ENCODE measurements around the gene EIF2S1.

The EIF2S1 gene

GRCh38 chr14:67417633-67418032 lies 57.5 kb downstream of the EIF2S1 start:
- H3K4me3 Mint-ChIP-seq, result no peak overlapping the region
- H3K36me3 Mint-ChIP-seq (ENCODE audit: low read depth), result no peaks in the 10 kb centered on the region
- peaks cover 9% of the 10 kb centered on the region for H3K27me3 Mint-ChIP-seq (ENCODE audit: low read depth)
- H3K4me1 Mint-ChIP-seq, result no peaks in the 10 kb centered on the region
- no peak overlapping the region for H3K27ac Mint-ChIP-seq
- TF ChIP-seq, protein P1, sequence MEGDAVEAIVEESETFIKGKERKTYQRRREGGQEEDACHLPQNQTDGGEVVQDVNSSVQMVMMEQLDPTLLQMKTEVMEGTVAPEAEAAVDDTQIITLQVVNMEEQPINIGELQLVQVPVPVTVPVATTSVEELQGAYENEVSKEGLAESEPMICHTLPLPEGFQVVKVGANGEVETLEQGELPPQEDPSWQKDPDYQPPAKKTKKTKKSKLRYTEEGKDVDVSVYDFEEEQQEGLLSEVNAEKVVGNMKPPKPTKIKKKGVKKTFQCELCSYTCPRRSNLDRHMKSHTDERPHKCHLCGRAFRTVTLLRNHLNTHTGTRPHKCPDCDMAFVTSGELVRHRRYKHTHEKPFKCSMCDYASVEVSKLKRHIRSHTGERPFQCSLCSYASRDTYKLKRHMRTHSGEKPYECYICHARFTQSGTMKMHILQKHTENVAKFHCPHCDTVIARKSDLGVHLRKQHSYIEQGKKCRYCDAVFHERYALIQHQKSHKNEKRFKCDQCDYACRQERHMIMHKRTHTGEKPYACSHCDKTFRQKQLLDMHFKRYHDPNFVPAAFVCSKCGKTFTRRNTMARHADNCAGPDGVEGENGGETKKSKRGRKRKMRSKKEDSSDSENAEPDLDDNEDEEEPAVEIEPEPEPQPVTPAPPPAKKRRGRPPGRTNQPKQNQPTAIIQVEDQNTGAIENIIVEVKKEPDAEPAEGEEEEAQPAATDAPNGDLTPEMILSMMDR (IDR thresholded peaks at IDR 0.05; ENCODE audit: unreplicated experiment in 3 of 3), result no peak
- no peaks in the 10 kb centered on the region for H3K9me3 Mint-ChIP-seq

DNA sequence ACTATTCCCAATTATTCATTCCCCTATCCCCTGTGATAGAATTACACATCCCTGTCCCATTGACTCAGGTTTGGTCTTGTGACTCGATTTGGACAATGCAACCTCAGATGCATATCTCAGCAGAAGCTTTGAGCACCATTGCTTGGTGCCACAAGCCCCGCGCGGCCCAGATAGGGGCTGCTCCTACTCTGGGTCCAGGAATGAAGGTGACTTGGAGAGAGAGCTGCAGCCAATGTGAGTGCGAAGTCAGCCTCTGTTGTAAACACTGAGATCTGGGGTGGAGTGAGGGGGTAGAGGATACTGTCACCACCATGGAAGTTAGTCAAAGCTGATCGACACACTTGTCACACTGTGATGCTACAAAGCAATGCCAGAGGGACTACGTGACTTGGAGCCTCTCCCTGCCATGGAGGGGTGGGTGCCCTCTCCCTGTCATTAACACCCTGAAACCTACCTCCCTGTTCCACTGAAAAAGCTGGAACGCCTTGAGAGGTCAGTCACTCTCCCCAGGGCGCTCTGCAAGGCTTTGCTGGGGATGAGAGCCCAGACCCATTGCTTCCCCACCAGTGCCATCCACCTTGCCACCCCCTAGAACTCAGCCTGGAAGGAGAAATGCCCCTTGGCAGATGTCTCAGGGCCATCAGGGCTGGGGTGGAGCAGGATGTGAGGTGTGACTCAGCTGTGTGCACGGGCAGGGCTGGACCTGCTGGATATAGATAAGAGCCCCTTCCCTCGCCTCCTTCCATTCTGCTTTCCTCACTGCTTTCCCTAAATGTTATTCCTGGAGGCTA lies 58.5 kb downstream of the EIF2S1 start:
- Mint-ChIP-seq H3K4me3 (no peak overlapping the region), H3K9me3 (no peaks in the 10 kb centered on the region), H3K4me1 (no peaks in the 10 kb centered on the region), H3K36me3 (ENCODE audit: low read depth) (no peaks in the 10 kb centered on the region), H3K27me3 (ENCODE audit: low read depth) (peaks cover 9% of the 10 kb centered on the region), H3K27ac (no peak overlapping the region)
- TF ChIP-seq, protein P1 (IDR thresholded peaks at IDR 0.05; ENCODE audit: unreplicated experiment in 3 of 3), result no peak

DNA sequence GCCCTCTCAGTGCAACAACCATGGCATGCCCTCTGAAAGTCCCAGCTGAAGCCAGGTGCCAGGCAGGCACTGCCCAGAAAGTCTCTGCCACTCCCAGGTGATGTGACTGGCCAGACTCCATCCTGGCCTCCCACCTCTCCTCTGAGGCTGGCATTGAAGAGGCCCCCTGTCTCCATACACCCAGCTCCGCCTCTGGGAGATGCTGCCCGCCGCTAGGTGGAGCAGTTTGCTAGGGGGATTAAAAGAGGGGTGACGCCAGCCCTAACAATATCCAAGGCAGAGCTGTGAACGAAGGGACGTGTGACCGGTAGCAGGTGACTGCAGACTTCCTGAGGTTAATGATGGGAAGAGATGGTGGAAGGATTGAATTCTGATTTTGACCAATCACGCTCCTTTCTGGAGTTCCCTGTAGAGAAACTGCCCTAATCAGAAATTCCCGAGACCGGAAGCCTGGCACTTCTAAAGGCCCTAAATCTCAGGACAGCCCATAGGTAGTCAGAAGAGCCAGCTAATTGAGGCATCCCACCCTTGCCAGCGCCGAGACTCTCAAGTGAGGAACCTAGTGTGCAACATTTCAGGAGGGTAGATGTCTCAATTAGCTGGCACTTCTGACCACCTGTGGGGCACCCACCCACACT lies 60.1 kb downstream of the EIF2S1 start:
- no peak overlapping the region for H3K4me3 Mint-ChIP-seq
- no peak overlapping the region for H3K27ac Mint-ChIP-seq
- no peaks in the 10 kb centered on the region for H3K9me3 Mint-ChIP-seq
- TF ChIP-seq, protein P1 (IDR thresholded peaks at IDR 0.05; ENCODE audit: unreplicated experiment in 3 of 3), result no peak
- no peaks in the 10 kb centered on the region for H3K4me1 Mint-ChIP-seq
- no peaks in the 10 kb centered on the region for H3K36me3 Mint-ChIP-seq (ENCODE audit: low read depth)
- peaks cover 18% of the 10 kb centered on the region for H3K27me3 Mint-ChIP-seq (ENCODE audit: low read depth)

- H3K27ac Mint-ChIP-seq, result no peak overlapping the region
- no peaks in the 10 kb centered on the region for H3K36me3 Mint-ChIP-seq (ENCODE audit: low read depth)
- no peaks in the 10 kb centered on the region for H3K9me3 Mint-ChIP-seq
- TF ChIP-seq, protein P1 (IDR thresholded peaks at IDR 0.05; ENCODE audit: unreplicated experiment in 3 of 3), result no peak
- H3K4me1 Mint-ChIP-seq, result peaks cover 5% of the 10 kb centered on the region
- no peak overlapping the region for H3K4me3 Mint-ChIP-seq
- H3K27me3 Mint-ChIP-seq (ENCODE audit: low read depth), result peaks cover 21% of the 10 kb centered on the region
Measured at GRCh38 chr14:67421356-67422224, 61.5 kb downstream of the EIF2S1 start.

DNA sequence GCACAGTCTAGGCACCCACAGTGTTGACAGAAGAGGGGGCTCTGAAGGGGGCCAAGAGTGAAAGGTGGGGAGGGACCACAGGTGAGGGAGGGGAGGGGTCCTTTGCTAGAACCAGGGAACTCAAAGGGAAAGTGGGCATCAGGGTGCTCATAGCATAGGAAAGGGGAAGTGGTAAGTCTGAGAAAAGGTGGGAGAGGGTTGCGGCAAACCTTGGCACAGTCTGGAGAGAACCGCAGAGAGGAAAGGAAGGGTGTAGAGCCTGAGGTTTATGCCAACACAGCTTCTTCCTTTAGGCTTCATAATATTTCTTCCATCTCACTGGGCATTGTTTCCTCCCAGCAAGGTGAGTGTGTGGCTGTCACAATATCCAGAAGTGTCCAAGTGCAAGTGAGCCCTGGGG lies 63.3 kb downstream of the EIF2S1 start:
- H3K27me3 Mint-ChIP-seq (ENCODE audit: low read depth), result peaks cover 31% of the 10 kb centered on the region
- TF ChIP-seq, protein P1 (IDR thresholded peaks at IDR 0.05; ENCODE audit: unreplicated experiment in 3 of 3), result no peak
- no peaks in the 10 kb centered on the region for H3K9me3 Mint-ChIP-seq
- no peak overlapping the region for H3K4me3 Mint-ChIP-seq
- no peaks in the 10 kb centered on the region for H3K36me3 Mint-ChIP-seq (ENCODE audit: low read depth)
- peaks cover 16% of the 10 kb centered on the region for H3K4me1 Mint-ChIP-seq
- H3K27ac Mint-ChIP-seq, result no peak overlapping the region

All from nephron (organoid).